GM19468 (cell line): ENCODE data around the gene C5orf15.
"Not testable (repeated sequence)": the region's sequence is repeated elsewhere in the genome, so short reads cannot be mapped to it uniquely, and the experiment has no call there.

ENCODE experiments used
- ATAC-seq: cut with Tn5 transposase; IDR thresholded peaks from one replicate; pipeline ENCODE4 v1.9.1; 2021; ENCODE audit warnings: mild to moderate bottlenecking, moderate library complexity, moderate number of reproducible peaks; ENCODE audit not compliant: unreplicated experiment; ENCODE audit errors: extremely low read depth

C5orf15 gene

DNA sequence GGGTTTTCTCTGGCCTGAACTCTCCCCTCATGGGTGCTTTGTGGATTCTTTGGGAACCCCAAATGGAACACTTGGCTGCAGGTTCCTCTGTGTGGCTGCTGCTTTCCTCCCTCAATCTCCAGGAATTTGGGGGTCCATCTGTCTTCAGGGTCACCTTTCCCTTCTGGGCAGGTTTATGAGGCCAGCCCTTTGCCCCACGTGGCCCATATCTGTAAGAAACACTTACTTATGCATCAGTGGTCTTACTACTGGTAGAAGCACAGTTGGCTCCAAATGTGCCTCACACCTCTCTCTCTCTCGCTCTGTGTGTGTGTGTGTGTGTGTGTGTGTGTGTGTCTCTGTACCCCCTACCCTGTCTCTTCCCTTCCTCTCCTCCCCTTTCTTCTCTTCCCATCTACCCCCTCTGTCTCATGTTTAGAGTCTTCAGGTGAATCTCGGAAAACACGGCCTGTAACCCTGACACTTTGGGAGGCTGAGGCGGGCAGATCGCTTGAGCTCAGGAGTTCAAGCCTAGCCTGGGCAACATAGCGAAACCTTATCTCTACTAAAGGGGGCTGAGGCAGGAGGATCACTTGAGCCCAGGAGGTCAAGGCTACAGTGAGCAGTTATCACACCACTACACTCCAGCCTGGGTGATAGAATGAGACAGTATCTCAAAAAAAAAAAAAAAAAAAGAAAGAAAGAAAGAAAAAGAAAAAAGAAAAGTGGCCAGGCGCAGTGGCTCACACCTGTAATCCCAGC is 26.8 kb downstream of the C5orf15 start:
- no peak for ATAC-seq

DNA sequence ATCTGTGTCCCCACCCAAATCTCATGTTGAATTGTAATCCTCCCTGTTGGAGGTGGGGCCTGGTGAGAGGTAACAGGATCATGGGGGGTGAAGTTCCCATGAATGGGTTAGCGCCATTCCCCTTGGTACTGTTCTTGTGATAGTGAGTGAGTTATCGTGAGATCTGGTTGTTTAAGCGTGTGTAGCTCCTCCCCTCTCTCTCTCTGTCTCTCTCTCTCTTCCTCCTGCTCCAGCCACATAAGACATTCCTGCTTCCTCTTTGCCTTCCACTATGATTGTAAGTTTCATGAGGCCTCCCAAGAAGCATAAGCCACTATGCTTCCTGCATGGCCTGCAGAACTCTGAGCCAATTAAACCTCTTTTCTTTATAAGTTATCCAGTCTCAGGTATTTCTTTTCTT is 28.8 kb downstream of the C5orf15 start:
- ATAC-seq = no peak

DNA sequence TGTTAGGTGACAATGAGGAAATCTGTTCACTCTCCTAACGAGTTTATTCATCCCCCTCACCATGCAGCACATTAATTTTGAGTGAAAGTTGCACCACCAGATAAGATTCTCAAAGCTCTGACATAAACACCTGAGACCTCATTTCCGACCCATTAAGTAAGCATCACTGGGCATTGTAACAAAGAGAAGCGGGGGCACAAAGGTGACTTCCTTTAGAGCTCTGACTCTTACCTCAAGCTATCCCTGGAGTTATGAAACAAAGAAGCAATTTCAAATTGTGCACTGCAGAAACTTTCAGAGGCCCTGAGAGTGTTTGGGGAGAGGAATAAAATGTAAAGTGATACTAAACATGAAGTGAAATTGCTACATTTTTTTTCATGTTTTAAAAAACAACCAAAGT is 29.5 kb downstream of the C5orf15 start:
- ATAC-seq = peak; percentile 51

- ATAC-seq = no peak
Observed at GRCh38 chr5:133938039-133938821, 30.2 kb downstream of the C5orf15 start.

DNA sequence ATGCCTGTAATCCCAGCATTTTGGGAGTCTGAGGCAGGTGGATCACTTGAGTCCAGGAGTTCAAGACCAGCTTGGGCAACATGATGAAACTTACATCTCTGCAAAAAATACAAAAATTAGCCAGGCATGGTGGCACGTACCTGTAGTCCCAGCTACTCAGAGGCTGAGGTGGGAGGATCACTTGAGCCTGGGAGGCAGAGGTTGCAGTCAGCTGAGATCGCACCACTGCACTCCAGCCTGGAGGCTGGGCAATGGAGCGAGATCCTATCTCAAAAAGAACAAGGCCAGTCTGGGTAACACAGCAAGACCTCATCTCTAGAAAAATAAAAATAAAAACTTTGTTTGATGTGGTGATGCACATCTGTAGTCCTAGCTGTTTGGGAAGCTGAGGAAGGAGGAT is 30.8 kb downstream of the C5orf15 start:
- not testable (repeated sequence) for ATAC-seq

DNA sequence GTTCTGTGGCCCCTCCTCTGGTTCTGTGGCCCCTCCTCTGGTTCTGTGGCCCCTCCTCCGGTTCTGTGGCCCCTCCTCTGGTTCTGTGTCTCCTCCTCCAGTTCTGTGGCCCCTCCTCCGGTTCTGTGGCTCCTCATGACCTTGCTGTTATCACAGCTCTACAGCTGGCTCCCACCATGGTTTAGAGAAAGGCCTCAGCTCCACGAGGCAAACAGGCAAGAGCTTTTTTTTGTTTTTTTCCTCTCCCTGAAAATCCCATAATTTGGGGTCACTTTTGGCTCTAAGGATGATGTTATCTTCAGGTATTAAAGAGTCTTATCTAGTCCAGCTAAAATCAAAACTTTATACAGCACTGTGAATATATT is 31.8 kb downstream of the C5orf15 start:
- no peak for ATAC-seq

DNA sequence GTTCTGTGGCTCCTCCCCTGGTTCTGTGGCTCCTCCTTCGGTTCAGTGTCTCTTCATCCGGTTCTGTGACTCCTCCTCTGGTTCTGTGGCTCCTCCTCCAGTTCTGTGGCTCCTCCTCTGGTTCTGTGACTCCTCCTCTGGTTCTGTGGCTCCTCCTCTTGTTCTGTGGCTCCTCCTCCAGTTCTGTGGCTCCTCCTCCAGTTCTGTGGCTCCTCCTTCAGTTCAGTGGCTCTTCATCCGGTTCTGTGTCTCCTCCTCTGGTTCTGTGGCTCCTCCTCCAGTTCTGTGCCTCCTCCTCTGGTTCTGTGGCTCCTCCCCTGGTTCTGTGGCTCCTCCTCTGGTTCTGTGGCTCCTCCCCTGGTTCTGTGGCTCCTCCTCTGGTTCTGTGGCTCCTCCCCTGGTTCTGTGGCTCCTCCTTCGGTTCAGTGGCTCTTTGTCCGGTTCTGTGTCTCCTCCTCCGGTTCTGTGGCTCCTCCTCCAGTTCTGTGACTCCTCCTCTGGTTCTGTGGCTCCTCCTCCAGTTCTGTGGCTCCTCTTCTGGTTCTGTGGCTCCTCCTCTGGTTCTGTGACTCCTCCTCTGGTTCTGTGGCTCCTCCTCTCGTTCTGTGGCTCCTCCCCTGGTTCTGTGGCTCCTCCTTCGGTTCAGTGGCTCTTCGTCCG is 32.3 kb downstream of the C5orf15 start:
- not testable (repeated sequence) for ATAC-seq

DNA sequence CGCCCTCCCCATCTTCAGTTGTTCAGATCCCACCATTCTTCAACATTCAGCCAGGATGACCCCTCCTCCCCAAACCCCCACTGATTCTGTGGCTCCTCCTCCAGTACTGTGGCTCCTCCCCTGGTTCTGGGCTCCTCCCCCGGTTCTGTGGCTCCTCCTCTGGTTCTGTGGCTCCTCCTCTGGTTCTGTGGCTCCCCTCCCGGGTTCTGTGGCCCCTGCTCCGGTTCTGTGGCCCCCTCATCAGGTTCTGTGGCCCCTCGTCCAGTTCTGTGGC is 32.8 kb downstream of the C5orf15 start:
- ATAC-seq = no peak

GRCh38 chr5:133934822-133935666 is 33.4 kb downstream of the C5orf15 start:
- no peak for ATAC-seq

DNA sequence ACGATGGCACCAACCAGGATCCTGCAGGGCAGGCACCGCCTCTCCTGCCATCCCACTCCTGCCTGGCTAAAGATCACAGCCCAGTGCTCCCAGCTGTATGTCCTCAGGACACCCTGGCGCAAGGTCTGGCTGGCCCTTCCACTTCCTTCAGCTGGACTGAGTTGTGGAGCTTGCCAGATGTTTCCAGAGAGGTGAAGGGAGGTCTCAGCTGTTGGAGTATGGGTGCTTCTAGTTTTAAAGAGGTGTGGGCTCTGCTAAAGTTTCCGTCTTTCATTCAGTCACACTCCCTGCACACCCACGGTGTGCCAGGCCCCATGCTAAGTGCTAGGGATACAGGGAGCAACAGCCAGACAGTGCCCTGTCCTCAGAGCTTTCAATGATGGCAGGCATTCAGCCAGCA is 34.1 kb downstream of the C5orf15 start:
- no peak for ATAC-seq

DNA sequence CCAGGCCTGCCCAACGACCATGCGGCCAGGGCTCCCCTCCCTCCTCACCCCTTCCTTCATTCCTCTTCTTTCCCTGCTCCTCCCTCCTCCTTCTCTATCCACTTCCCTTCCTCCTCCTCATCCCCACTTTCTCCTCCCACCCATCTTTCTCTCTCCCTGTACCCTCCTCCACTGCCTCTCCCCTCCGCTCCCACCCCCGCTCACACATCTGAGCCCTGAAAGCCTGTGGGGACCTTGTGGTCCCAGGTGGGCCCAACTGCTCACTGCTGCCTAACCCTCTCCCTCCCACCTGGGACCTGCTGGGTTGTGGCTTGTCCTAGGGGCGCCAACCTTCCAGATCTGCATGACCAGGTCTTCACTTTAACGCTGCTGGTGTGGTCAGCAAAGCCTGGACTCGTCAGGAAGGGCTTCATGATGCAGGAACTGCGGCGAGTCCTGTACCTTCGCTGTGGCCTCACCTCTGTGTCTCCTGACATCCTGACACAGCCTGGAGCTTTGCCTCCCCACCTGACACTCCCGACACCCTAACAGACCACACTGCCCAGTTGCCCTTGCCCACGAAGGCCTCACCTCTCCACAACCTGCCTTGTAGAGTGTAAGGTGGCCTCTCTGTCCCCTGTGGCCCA is 34.6 kb downstream of the C5orf15 start:
- no peak for ATAC-seq

DNA sequence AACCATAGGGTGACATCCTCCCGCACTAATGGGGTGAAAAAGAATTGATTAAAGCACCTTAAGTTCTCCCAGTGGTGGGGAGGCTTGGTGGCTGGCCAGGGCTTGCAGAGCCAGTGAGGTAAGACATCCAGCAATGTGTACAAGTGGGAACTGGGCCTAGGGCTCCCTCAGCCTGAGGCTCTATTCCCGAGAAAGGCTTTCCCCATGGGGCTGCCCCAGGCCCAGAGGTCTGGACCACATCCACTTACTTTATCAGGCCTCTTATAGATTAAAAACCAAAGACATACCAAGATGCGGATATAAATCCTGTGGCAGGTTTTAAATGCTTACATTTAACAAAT is 35.3 kb downstream of the C5orf15 start:
- ATAC-seq = no peak

DNA sequence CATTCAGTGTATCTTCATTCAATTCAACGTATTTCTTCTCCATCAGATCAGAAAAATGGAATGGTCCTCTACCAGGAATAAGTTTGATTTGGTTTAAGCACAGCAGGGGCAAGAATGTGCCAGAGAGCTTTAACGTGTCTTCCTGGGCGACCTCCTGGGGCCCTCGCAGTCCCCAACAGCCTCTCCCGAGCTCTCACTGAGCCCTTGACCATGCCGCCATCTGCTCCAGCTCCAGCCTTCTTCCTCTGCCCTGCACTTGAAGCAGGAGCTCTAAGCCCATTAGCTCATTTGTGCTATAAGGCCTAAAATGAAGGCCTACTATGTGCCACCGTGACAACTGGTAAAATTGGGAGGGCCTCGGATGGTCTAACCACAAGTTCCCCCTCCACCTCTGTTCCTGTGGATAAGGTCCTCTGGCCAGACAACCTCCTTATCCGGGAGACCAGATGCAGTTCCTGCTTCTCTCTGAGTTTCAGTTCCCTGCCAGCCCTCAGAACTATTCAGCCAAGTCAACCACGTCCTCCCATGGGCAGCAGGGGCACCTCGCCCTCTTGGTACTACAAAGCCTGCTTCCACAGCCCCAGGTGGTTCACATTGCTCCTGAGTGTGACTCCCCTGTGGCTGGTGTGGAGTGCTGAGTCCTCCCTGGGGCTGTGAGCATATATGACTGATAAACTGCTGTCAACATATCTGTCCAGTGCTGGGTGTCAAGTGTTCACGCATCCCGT is 35.8 kb downstream of the C5orf15 start:
- ATAC-seq = no peak

GRCh38 chr5:133931546-133931945 is 36.9 kb downstream of the C5orf15 start:
- no peak for ATAC-seq

- ATAC-seq = no peak
Observed at GRCh38 chr5:133930813-133931090, 37.7 kb downstream of the C5orf15 start.

DNA sequence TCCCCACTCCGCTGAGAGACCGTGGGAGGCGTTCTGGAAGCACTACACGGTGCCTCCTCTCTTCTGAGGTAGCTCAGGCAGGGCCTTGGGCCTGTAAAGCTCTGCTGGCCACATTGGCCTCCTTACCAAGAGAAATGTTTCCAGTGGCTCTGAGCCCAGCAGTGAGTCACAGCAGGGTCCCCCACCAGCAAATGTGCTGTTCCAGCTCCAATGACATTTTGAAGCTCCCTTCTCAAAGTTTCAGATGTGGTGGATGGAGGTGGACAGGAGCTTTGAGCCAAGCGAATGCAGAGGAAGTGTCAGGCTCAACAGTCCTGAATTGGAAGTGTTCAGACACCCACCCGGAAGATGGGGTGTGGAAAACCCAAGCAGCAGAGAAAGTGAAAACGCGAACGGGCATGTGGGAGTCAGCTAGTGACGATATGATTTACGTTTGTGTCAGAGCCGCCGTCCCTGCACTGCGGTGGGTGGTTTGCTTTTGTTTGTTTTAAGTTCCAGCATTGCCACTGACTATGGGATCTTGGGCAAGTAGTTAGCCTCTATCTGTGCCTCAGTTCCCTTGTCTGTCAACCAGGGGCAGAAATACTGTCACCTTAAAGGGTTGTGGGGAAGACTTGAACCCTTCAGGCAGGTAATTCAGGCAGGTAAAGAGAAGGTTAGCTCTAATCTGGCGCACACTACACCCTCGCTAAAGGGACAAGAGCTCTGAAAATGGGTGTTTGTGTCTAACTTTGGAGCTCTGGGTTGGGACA is 38.2 kb downstream of the C5orf15 start:
- no peak for ATAC-seq

DNA sequence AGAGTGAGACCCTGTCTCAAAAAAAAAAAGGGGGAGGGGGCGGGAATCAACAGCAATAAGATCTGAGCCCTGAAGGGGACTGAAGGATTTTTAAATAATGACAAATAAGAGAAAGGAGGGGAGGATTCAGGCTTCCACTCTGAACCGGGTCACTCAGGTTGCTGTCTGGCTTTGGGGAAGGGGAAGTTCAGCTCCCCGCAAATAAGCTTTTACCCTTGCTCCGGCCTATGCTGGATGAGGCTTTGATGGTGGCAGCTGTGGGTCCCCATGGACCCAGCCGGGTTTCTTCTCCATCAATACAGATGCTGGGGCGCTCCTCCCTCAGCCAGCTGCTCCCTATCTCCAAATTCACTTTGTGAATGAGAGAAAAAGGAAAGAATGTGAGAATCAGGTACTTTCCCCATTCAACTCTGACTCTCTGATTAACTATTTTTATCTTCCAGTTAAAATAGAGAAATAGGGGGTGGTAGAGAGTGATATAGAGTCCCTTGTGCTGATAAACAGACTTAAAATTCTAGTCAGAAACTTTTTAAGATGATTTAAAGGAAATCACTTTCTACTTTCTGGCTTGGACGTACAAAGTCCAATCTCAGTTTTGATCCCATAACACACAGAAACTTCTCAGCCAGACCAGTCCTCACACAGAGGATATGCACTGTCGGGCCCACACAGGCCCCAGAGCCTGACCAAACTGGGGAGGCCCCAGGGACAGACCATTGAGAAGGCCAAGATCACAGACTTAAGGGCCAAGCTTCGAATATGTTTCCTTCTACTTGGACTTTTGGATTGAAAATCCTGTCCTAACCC is 39.6 kb downstream of the C5orf15 start:
- ATAC-seq = no peak
